GM10847 (cell line): ENCODE measurements around the gene MORF4L2.

Experiments
- POLR2A ChIP-seq: IDR thresholded peaks from 2 replicates; pipeline ENCODE4 v1.6.1; 2011; ENCODE audit not compliant: insufficient read length; ENCODE audit errors: extremely low read depth

The MORF4L2 gene

GRCh38 chrX:103687696-103688201 is 1.2 kb upstream of the MORF4L2 start:
- no peak for TF ChIP-seq POLR2A

GRCh38 chrX:103687073-103687695 is 685 bp upstream of the MORF4L2 start:
- TF ChIP-seq POLR2A: peak; percentile 60

GRCh38 chrX:103685396-103685795 is 1.1 kb downstream of the MORF4L2 start:
- TF ChIP-seq POLR2A: no peak

DNA sequence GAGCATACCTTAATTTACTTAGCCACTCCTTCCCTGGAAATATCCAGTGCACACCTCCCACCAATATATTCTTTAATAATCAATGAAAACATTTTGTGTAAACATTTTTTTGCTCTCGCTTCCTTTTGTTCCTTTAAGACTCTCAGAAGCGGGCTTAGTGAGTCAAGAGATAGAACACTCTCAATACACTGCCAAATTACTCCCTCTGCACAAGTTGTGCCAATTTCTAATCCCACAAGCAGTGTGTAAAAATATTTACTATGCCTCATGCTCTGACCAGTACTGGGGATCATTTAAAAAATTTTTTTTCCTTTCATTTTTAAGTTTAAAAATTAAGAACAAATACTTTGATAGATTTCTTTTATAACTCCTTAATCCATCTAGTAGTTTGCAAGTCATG is 5.1 kb downstream of the MORF4L2 start:
- no peak for TF ChIP-seq POLR2A

- no peak for TF ChIP-seq POLR2A
Measured at GRCh38 chrX:103678199-103678993, 8.1 kb downstream of the MORF4L2 start.

DNA sequence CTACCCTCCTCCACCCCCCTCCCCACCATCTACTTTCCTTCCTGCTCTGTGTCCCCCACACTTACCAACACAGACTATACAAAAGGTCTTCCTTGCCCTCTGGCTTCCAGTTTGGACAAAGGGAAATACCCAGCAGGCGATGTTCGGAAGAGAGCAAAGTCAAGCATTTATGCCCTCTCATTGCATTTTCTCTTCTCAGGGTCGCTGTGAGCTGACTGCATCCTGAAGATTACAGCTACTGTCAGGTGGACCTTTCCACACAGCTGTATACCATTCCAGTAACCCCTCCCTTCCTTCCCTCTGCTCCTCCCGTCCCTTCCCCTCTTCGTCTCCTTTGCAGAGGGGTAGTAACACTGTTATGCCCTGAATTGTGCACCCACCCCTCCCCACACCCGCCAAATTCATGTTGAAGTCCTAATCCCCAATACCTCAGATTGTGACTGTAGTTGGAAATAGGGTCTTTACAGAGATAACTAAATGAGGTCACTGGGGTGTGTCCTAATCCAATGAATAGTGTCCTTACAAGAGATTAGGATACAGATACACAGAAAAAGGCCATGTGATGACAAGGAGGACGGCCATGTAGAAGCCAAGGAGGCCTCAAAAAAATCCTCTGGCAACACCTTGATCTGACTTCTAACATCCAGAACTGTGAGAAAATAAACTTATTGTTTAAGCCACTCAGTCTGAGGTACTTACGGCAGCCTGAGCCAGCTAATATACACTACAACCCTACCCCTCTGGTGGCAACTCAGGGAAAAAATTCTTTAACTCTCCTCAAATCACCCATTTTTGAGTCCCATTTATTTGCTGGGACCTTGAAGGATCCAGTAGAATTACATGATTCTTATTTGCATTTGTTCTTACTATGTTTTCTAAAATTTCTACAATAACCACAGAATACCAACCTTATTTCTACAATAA is 11.7 kb downstream of the MORF4L2 start:
- no peak for TF ChIP-seq POLR2A

DNA sequence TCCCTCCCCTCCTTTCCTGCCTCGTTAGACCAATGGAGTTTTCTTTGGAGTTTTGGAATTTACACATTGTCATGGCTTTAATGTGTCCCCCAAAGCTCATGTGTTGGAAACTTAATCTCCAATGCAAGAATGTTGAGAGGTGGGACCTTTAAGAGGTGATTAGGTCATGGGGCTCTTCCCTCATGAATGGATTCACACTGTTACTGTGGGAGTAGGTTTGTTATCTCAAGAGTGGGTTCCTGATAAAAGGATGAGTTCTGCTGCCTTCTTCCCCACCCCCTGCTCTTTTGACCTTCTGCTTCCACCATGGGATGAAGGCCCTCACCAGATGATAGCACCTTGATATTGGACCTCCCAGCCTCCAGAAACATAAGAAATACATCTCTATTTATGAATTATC is 16.8 kb downstream of the MORF4L2 start:
- TF ChIP-seq POLR2A: no peak

- no peak for TF ChIP-seq POLR2A
Measured at GRCh38 chrX:103666202-103667107, 20.0 kb downstream of the MORF4L2 start.

DNA sequence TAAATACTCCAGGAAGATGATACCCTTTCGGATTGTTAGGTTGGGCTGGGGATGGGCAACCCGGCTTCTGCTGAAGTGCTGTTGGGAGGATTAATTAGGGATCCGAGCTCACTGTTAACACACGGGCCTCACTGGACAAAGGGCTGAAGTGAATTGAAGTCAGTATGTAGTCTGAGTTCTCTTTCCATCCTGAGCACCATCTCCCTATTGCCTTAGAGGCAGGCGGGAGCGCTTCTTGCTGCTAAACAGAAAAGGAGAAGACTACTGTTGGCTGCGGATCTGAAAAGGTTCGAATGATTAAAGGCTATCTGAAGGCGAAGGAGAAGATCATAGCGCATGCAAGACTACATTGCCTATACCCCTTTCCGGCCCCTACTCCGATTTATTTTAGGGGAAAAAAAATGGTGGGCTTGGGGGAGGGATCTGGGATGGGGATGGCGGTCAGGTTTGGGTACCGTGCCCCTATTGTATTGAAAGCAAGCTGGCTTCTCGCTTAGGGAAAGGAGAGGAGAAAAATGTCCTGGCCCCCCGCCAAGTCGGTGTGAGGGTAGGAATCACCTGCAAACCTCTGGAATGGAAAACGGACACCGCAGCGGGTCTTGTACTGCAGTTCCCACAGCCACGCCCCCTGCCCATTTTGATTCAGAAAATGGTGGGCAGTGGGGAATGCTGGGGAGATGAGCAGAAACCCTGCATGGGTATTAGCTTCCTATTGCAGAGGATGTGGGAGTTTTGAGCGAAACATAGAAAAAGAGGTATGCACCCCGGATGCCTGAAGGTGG is 22.3 kb downstream of the MORF4L2 start:
- TF ChIP-seq POLR2A: no peak

- no peak for TF ChIP-seq POLR2A
Measured at GRCh38 chrX:103658681-103659433, 27.6 kb downstream of the MORF4L2 start.

- no peak for TF ChIP-seq POLR2A
Measured at GRCh38 chrX:103656617-103657016, 29.9 kb downstream of the MORF4L2 start.

GRCh38 chrX:103651151-103651773 is 35.2 kb downstream of the MORF4L2 start:
- no peak for TF ChIP-seq POLR2A

DNA sequence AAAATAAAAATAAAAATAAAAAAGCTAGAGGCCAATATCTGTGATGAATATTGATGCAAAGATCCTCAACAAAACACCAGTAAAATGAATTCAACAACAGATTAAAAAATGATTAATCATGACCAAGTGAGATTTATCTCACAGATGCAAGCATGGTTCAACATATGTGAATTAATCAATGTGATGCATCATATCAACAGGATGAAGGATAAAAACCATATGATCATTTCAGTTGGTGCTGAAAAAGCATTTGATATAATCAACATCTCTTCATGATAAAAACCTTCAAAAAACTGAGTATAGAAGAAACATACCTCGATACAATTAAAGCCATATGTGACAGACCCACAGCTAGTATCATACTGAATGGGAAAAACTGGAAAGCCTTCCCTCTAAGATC is 38.9 kb downstream of the MORF4L2 start:
- TF ChIP-seq POLR2A: no peak
